GM12878 (cell line): ENCODE results near the gene CCDC85A.

Experiments used
- ATF3 ChIP-seq: IDR thresholded peaks from 2 replicates; pipeline ENCODE4 v1.6.1; 2011; ENCODE audit warnings: low read depth, mild to moderate bottlenecking, low read length, moderate library complexity, borderline replicate concordance; ENCODE audit errors: extremely low read depth
- ATF7 ChIP-seq: fragments of 450-650 bp; IDR thresholded peaks from 2 replicates; pipeline ENCODE4 v1.6.1; 2016; ENCODE audit warnings: low read depth, mild to moderate bottlenecking
- CHD2 ChIP-seq: IDR thresholded peaks from 2 replicates; pipeline ENCODE4 v1.6.1; 2011; ENCODE audit warnings: low read depth, low read length, improper control_type of control experiment, borderline replicate concordance
- CTCF ChIP-seq, 3 experiments: IDR thresholded peaks in 2 of 3; conservative IDR thresholded peaks in 1 of 3; 2 replicates each; pipeline ENCODE4 v1.5.1; 2011; ENCODE audit warnings: low read depth in 3 of 3, low read length in 3 of 3, mild to moderate bottlenecking in 3 of 3, control low read depth in 2 of 3, moderate library complexity in 2 of 3, inconsistent platforms in 1 of 3, mixed read lengths in 1 of 3; ENCODE audit not compliant: control insufficient read depth in 2 of 3, insufficient read depth in 1 of 3; ENCODE audit errors: extremely low read depth in 1 of 3
- ELK1 ChIP-seq: IDR thresholded peaks from 2 replicates; pipeline ENCODE4 v1.6.1; 2012; ENCODE audit warnings: low read depth, low read length, improper control_type of control experiment
- ESRRA ChIP-seq: IDR thresholded peaks from 2 replicates; pipeline ENCODE4 v1.6.1; 2012; ENCODE audit warnings: mild to moderate bottlenecking, low read length, improper control_type of control experiment
- EZH2 ChIP-seq: IDR thresholded peaks from 2 replicates; pipeline ENCODE4 v1.6.1; 2012; ENCODE audit warnings: low read depth, mild to moderate bottlenecking, control low read depth, inconsistent platforms, low read length, borderline replicate concordance; ENCODE audit not compliant: control insufficient read depth
- MXI1 ChIP-seq: fragments of 150-350 bp; IDR thresholded peaks from 2 replicates; pipeline ENCODE4 v1.6.1; 2011; ENCODE audit warnings: low read depth, mild to moderate bottlenecking, inconsistent platforms, low read length, improper control_type of control experiment
- NKRF ChIP-seq: fragments of 450-650 bp; conservative IDR thresholded peaks from 2 replicates; pipeline ENCODE4 v1.6.1; 2017; ENCODE audit warnings: mild to moderate bottlenecking, moderate library complexity
- POLR2A ChIP-seq: IDR thresholded peaks from 2 replicates; pipeline ENCODE4 v1.6.1; 2011; ENCODE audit warnings: low read depth, mild to moderate bottlenecking, low read length
- SIN3A ChIP-seq: IDR thresholded peaks from 2 replicates; pipeline ENCODE4 v1.6.1; 2012; ENCODE audit warnings: low read depth, low read length, improper control_type of control experiment
- SRF ChIP-seq, 2 experiments: IDR thresholded peaks; 2 replicates each; pipeline ENCODE4 v1.6.1; 2011; ENCODE audit warnings: low read depth in 2 of 2, low read length in 2 of 2, mild to moderate bottlenecking in 1 of 2, moderate library complexity in 1 of 2
- USF1 ChIP-seq: IDR thresholded peaks from 2 replicates; pipeline ENCODE4 v1.6.1; 2011; ENCODE audit warnings: borderline replicate concordance, low read depth, mild to moderate bottlenecking, moderate library complexity, mixed read lengths, low read length; ENCODE audit not compliant: insufficient read depth; ENCODE audit errors: extremely low read length
- ZBTB40 ChIP-seq: fragments of 450-650 bp; IDR thresholded peaks from 2 replicates; pipeline ENCODE4 v1.6.1; 2016; ENCODE audit warnings: mild to moderate bottlenecking, moderate library complexity, borderline replicate concordance

- TF ChIP-seq ELK1 (no peak), CHD2 (no peak), CTCF (IDR thresholded peaks at IDR 0.05 in 2 of 3, conservative IDR thresholded peaks at IDR 0.05 in 1 of 3; ENCODE audit: control insufficient read depth in 2 of 3, extremely low read depth in 1 of 3, insufficient read depth in 1 of 3, low read depth in 3 of 3, low read length in 3 of 3) (no peak), MXI1 (no peak), POLR2A (no peak), SRF (IDR thresholded peaks at IDR 0.05; ENCODE audit: low read depth in 2 of 2, low read length in 2 of 2) (no peak), NKRF (no peak), ATF3 (no peak), SIN3A (no peak), ZBTB40 (no peak), ATF7 (no peak), USF1 (no peak), ESRRA (no peak), EZH2 (no peak)
Observed at GRCh38 chr2:56410140-56410539, 226.3 kb downstream of the CCDC85A start.
